ENCODE results near the gene SCUBE1.

- TF ChIP-seq RELA (IDR thresholded peaks at IDR 0.05; ENCODE audit: borderline replicate concordance, partially characterized antibody) (no peak), EGR1 (IDR thresholded peaks at IDR 0.05; ENCODE audit: borderline replicate concordance in 1 of 2, low read depth in 2 of 2, low read length in 2 of 2) (no peak), CREM (IDR thresholded peaks at IDR 0.05; ENCODE audit: low read depth) (no peak), RAD21 (IDR thresholded peaks at IDR 0.05; ENCODE audit: insufficient read depth, low read depth, low read length) (no peak), HDAC2 (IDR thresholded peaks at IDR 0.05) (no peak), EZH2 (IDR thresholded peaks at IDR 0.05; ENCODE audit: borderline replicate concordance, control insufficient read depth, low read depth, low read length) (no peak), POLR2A (IDR thresholded peaks at IDR 0.05; ENCODE audit: low read depth, low read length) (no peak), SIX5 (IDR thresholded peaks at IDR 0.05; ENCODE audit: low read depth, low read length, severe bottlenecking) (no peak), MEF2A (IDR thresholded peaks at IDR 0.05; ENCODE audit: insufficient read depth, low read depth, low read length) (no peak), ZBED1 (IDR thresholded peaks at IDR 0.05; ENCODE audit: borderline replicate concordance) (no peak), HCFC1 (IDR thresholded peaks at IDR 0.05; ENCODE audit: low read length) (no peak), REST (IDR thresholded peaks at IDR 0.05; ENCODE audit: low read depth, low read length) (no peak)
- TF ChIP-seq, protein P1, sequence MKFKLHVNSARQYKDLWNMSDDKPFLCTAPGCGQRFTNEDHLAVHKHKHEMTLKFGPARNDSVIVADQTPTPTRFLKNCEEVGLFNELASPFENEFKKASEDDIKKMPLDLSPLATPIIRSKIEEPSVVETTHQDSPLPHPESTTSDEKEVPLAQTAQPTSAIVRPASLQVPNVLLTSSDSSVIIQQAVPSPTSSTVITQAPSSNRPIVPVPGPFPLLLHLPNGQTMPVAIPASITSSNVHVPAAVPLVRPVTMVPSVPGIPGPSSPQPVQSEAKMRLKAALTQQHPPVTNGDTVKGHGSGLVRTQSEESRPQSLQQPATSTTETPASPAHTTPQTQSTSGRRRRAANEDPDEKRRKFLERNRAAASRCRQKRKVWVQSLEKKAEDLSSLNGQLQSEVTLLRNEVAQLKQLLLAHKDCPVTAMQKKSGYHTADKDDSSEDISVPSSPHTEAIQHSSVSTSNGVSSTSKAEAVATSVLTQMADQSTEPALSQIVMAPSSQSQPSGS (IDR thresholded peaks at IDR 0.05; ENCODE audit: low read length): no peak
- TF ChIP-seq, protein P2, sequence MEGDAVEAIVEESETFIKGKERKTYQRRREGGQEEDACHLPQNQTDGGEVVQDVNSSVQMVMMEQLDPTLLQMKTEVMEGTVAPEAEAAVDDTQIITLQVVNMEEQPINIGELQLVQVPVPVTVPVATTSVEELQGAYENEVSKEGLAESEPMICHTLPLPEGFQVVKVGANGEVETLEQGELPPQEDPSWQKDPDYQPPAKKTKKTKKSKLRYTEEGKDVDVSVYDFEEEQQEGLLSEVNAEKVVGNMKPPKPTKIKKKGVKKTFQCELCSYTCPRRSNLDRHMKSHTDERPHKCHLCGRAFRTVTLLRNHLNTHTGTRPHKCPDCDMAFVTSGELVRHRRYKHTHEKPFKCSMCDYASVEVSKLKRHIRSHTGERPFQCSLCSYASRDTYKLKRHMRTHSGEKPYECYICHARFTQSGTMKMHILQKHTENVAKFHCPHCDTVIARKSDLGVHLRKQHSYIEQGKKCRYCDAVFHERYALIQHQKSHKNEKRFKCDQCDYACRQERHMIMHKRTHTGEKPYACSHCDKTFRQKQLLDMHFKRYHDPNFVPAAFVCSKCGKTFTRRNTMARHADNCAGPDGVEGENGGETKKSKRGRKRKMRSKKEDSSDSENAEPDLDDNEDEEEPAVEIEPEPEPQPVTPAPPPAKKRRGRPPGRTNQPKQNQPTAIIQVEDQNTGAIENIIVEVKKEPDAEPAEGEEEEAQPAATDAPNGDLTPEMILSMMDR (IDR thresholded peaks at IDR 0.05 in 2 of 3, conservative IDR thresholded peaks at IDR 0.05 in 1 of 3; ENCODE audit: control insufficient read depth in 2 of 3, extremely low read depth in 1 of 3, insufficient read depth in 1 of 3, low read depth in 3 of 3, low read length in 3 of 3): no peak
Measured at GRCh38 chr22:43199541-43199940, 143.6 kb downstream of the SCUBE1 start.

All from GM12878 (cell line).